Heart left ventricle (tissue), 16 donors: ENCODE results near the gene ATP11C. TPM values are rescaled to one million over a fixed set of nuclear protein-coding genes. Genes with fewer than 3 reads are reported as not detected.

Source experiments
- ATAC-seq, 4 donors: fragments of 200-7000 bp; cut with Tn5 transposase; one replicate each; pipeline ENCODE4 v1.9.1; 2020 to 2022; ENCODE audit warnings: moderate library complexity in 4 of 4, mild to moderate bottlenecking in 3 of 4, moderate number of reproducible peaks in 1 of 4
- DNase-seq, 5 donors: peaks; one replicate each; pipeline ENCODE4 v3.0.0-alpha.2; 2020
- H3K27ac ChIP-seq, 12 donors: fragments of 200-600 bp; sonication (generic) in 4 of 12; one replicate each; pipeline versions ENCODE4 v1.5.0 to v1.8.0; 2016 to 2022; ENCODE audit warnings: mild to moderate bottlenecking in 2 of 12
- H3K27me3 ChIP-seq, 9 donors: fragments of 200-600 bp; sonication (generic) in 2 of 9; one replicate each; pipeline versions ENCODE4 v1.5.1 to v1.8.0; 2016 to 2022; ENCODE audit warnings: mild to moderate bottlenecking in 3 of 9
- H3K36me3 ChIP-seq, 9 donors: fragments of 200-600 bp; sonication (generic) in 2 of 9; one replicate each; pipeline versions ENCODE4 v1.5.0 to v1.8.0; 2018 to 2022; ENCODE audit warnings: mild to moderate bottlenecking in 2 of 9
- H3K4me1 ChIP-seq, 12 donors: fragments of 200-600 bp; sonication (generic) in 4 of 12; one replicate each; pipeline versions ENCODE4 v1.5.0 to v1.8.0; 2016 to 2022; ENCODE audit warnings: mild to moderate bottlenecking in 3 of 12
- H3K4me3 ChIP-seq, 12 donors: fragments of 200-600 bp; sonication (generic) in 4 of 12; one replicate each; pipeline versions ENCODE4 v1.5.0 to v1.8.0; 2017 to 2022; ENCODE audit warnings: mild to moderate bottlenecking in 9 of 12, moderate library complexity in 4 of 12
- H3K9me3 ChIP-seq, 12 donors: fragments of 200-600 bp; sonication (generic) in 4 of 12; one replicate each; pipeline versions ENCODE4 v1.5.0 to v1.8.0; 2016 to 2022; ENCODE audit warnings: mild to moderate bottlenecking in 1 of 12
- POLR2A ChIP-seq, 2 donors: fragments of 450-650 bp; IDR thresholded peaks; one replicate each; pipeline ENCODE4 v1.6.1; 2017; ENCODE audit warnings: antibody characterized with exemption in 2 of 2, mild to moderate bottlenecking in 2 of 2, moderate library complexity in 2 of 2
- WGBS, 4 donors: extraction: QIAGEN DNeasy Blood & Tissue Kit in 2 of 4; methylation state at CpG; one replicate each; pipeline versions ENCODE4 v1.1.5 to v1.1.7; 2013 to 2018; 5-methylcytosine and 5-hydroxymethylcytosine counted together
- intact Hi-C, 10 donors: fragments of 100-400 bp; cut with DNase I; formaldehyde crosslinking; loops; one replicate each; pipeline versions ENCODE4 v1.11.1 to v1.14.2; 2022
- polyA plus RNA-seq, 2 donors: library from polyadenylated mRNA; stranded (reverse); fragments of 200-250 nt; gene quantifications; one replicate each; pipeline ENCODE4 v1.2.3, GENCODE V29; 2013
- total RNA-seq, 9 donors: library from RNA; depleted of rRNA in 2 of 9; stranded (reverse); fragments of >200 nt in 2 of 9; fragmentation: NEBNext Ultra II Directional in 3 of 9; extraction: Animal tissue kit (Norgen Biotek cat#: 25700) in 3 of 9; gene quantifications; one replicate each; pipeline versions ENCODE4 v1.1.0 to v1.2.4, GENCODE V29; 2016 to 2023
- TF ChIP-seq, protein P1 (sequence below), 12 donors: fragments of 200-600 bp; sonication (generic) in 4 of 12; IDR thresholded peaks; one replicate each; pipeline versions ENCODE4 v1.5.0 to v1.8.0; 2018 to 2022; ENCODE audit warnings: antibody characterized with exemption in 12 of 12, mild to moderate bottlenecking in 5 of 12
- donor health status: ischemic (EF 13 %, LVEDD 7.1; RV severe dilation, severe dysfunction).
- donor health status: healthy with polysubstance abuse.
- donor health status: DM: no; HTN: yes; CAD: no.
- donor health status: DM: no; HTN: no; CAD: no.
- donor health status: ischemic (EF 25% LVEDD 6.9; RV normal size, moderate dysfunction).
- donor health status: ischemic (EF 25% LVEDD 5.7; RV mildly dilated, moderate dysfunction).
- donor health status: healthy.
- donor health status: DM: yes; HTN: yes; CAD: no.
- donor health status: ischemic (EF 35%, LVEDD 5.7; RV mildly dilated, moderate dysfunction).
- donor health status: nonischemic (EF 11% LVEDD 7.7; RV severe dilation, severe dysfunction).
- donor health status: DM: yes; HTN: yes; CAD: no.
- donor health status: PGD.
- donor health status: ischemic (EF 29% LVEDD 5.4; RV normal size, mild dysfunction).
- donor health status: nonischemic (EF 23%, LVEDD 6.1; RV moderate dilation, normal function).

Gene ATP11C
- total and polyA plus RNA-seq, 11 donors = 1.1 to 10.2 (median 3.9) TPM

- intact Hi-C loops = loop anchor here in 1 of 10 donors (10.0 kb wide), 1 partner anchor 1197 kb away; no protein-coding TSS in a partner anchor
- Histone ChIP-seq H3K27ac (no peak overlapping the region), H3K4me1 (no peaks in the 10 kb centered on the region), H3K9me3 (peaks cover 0 to 7% (median 0%) of the 10 kb centered on the region in 12 donors), H3K36me3 (no peaks in the 10 kb centered on the region), H3K4me3 (no peak overlapping the region), H3K27me3 (peaks cover 0 to 24% (median 0%) of the 10 kb centered on the region in 9 donors)
- no peak for DNase-seq
- WGBS, 4 donors = 45 to 57% (median 53%) methylated on average over 5 of the region's 5 CpGs
- ATAC-seq = no peak
- TF ChIP-seq, protein P1, sequence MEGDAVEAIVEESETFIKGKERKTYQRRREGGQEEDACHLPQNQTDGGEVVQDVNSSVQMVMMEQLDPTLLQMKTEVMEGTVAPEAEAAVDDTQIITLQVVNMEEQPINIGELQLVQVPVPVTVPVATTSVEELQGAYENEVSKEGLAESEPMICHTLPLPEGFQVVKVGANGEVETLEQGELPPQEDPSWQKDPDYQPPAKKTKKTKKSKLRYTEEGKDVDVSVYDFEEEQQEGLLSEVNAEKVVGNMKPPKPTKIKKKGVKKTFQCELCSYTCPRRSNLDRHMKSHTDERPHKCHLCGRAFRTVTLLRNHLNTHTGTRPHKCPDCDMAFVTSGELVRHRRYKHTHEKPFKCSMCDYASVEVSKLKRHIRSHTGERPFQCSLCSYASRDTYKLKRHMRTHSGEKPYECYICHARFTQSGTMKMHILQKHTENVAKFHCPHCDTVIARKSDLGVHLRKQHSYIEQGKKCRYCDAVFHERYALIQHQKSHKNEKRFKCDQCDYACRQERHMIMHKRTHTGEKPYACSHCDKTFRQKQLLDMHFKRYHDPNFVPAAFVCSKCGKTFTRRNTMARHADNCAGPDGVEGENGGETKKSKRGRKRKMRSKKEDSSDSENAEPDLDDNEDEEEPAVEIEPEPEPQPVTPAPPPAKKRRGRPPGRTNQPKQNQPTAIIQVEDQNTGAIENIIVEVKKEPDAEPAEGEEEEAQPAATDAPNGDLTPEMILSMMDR (IDR thresholded peaks at IDR 0.05) = no peak
- no peak for TF ChIP-seq POLR2A (IDR thresholded peaks at IDR 0.05)
These were observed 39.3 kb upstream of the ATP11C start for GRCh38 chrX:139972113-139972512.

GRCh38 chrX:139971394-139971749 lies 38.5 kb upstream of the ATP11C start:
- H3K9me3 ChIP-seq = peaks cover 0 to 2% (median 0%) of the 10 kb centered on the region in 12 donors
- DNase-seq (no peak), ATAC-seq (no peak)
- H3K36me3 ChIP-seq = no peaks in the 10 kb centered on the region
- 24 to 55% (median 46%) methylated on average over 10 of the region's 10 CpGs for WGBS, 4 donors
- peaks cover 0 to 24% (median 0%) of the 10 kb centered on the region in 9 donors for H3K27me3 ChIP-seq
- H3K4me3 ChIP-seq = no peak overlapping the region
- H3K27ac ChIP-seq = no peak overlapping the region
- no peaks in the 10 kb centered on the region for H3K4me1 ChIP-seq
- TF ChIP-seq POLR2A (IDR thresholded peaks at IDR 0.05) = no peak
- TF ChIP-seq, protein P1 (IDR thresholded peaks at IDR 0.05) = no peak
- intact Hi-C loops = loop anchor here in 1 of 10 donors (10.0 kb wide), 1 partner anchor 1197 kb away; no protein-coding TSS in a partner anchor

- Histone ChIP-seq H3K36me3 (no peaks in the 10 kb centered on the region), H3K27ac (no peak overlapping the region), H3K4me1 (no peaks in the 10 kb centered on the region), H3K27me3 (peaks cover 0 to 24% (median 0%) of the 10 kb centered on the region in 9 donors), H3K4me3 (no peak overlapping the region), H3K9me3 (no peaks in the 10 kb centered on the region)
- intact Hi-C loops = no loop called here
- no peak for TF ChIP-seq POLR2A (IDR thresholded peaks at IDR 0.05)
- TF ChIP-seq, protein P1 (IDR thresholded peaks at IDR 0.05) = no peak
- DNase-seq (no peak), ATAC-seq (no peak)
- WGBS, 4 donors = 61 to 88% (median 73%) methylated on average over 2 of the region's 2 CpGs
These were observed 36.4 kb upstream of the ATP11C start for GRCh38 chrX:139969286-139969685.

DNA sequence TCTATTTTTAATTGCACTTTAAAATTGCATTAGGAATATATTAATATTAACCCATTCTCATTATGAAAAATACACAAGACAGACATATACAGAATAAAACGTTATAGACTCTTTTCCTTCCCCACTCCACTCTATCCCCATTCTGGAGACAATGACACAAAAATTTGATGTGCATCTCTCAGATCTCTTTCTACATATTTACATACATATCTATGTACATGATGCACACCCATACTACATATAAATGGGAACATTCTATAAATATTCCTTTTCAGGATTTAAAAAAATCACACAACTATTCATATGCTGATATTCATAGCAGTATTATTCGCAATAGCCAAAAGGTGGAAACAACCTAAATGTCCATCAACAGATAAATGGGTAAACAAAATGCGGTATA lies 34.9 kb upstream of the ATP11C start:
- DNase-seq = no peak
- Histone ChIP-seq H3K9me3 (no peaks in the 10 kb centered on the region), H3K4me3 (no peak overlapping the region), H3K4me1 (no peaks in the 10 kb centered on the region), H3K27me3 (peaks cover 0 to 23% (median 0%) of the 10 kb centered on the region in 9 donors), H3K36me3 (no peaks in the 10 kb centered on the region), H3K27ac (no peak overlapping the region)
- TF ChIP-seq, protein P1 (IDR thresholded peaks at IDR 0.05) = peak in 1 of 12 donors; percentile 0
- no peak for TF ChIP-seq POLR2A (IDR thresholded peaks at IDR 0.05)
- WGBS, 4 donors = 62 to 84% (median 72%) methylated on average over 3 of the region's 3 CpGs
- intact Hi-C loops = no loop called here
- no peak for ATAC-seq
